ENCODE results near the gene ATPAF1. TPM values are rescaled to one million over a fixed set of nuclear protein-coding genes. Genes with fewer than 3 reads are reported as not detected.

Gene ATPAF1
- total RNA-seq, 1 donor from 2014 or later, result 32.2 TPM

DNA sequence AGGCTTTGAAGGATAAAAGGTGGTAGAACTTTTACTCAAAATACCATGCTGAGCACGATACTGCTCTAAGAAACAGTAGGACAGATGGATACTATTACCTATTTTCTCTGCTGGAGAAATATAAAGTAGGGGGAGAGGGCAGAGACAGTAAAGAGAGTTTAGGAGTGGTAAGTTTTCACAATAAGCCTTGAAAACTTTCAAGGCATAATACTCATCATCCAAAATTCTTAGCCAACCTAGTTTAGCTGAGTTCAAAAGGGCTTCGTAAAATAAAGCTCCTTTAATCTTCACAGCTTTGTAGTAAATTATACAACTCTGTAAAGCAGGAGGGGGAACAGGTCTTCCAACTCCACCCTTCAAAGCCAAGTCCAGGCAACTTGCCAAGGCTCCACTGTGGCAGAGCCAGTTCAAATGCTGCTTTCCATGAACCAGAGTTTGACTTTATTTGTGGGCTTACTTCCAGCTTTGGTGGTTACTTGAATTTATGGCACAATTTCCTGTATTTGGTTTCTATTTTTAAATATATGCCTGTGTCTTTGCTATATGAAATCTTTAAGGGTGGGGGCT is 19.0 kb upstream of the ATPAF1 start:
- ATAC-seq, result peak; percentile 79
- intact Hi-C loops (cut with DNase I), result no loop called here
- peak; percentile 84 for DNase-seq
- TF ChIP-seq, protein P1, sequence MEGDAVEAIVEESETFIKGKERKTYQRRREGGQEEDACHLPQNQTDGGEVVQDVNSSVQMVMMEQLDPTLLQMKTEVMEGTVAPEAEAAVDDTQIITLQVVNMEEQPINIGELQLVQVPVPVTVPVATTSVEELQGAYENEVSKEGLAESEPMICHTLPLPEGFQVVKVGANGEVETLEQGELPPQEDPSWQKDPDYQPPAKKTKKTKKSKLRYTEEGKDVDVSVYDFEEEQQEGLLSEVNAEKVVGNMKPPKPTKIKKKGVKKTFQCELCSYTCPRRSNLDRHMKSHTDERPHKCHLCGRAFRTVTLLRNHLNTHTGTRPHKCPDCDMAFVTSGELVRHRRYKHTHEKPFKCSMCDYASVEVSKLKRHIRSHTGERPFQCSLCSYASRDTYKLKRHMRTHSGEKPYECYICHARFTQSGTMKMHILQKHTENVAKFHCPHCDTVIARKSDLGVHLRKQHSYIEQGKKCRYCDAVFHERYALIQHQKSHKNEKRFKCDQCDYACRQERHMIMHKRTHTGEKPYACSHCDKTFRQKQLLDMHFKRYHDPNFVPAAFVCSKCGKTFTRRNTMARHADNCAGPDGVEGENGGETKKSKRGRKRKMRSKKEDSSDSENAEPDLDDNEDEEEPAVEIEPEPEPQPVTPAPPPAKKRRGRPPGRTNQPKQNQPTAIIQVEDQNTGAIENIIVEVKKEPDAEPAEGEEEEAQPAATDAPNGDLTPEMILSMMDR (IDR thresholded peaks at IDR 0.05), result no peak
- Histone ChIP-seq H3K36me3 (peaks cover 100% of the 10 kb centered on the region), H3K9me3 (no peaks in the 10 kb centered on the region), H3K27me3 (no peaks in the 10 kb centered on the region), H3K4me1 (peaks cover 17% of the 10 kb centered on the region), H3K4me3 (no peak overlapping the region), H3K27ac (no peak overlapping the region)

DNA sequence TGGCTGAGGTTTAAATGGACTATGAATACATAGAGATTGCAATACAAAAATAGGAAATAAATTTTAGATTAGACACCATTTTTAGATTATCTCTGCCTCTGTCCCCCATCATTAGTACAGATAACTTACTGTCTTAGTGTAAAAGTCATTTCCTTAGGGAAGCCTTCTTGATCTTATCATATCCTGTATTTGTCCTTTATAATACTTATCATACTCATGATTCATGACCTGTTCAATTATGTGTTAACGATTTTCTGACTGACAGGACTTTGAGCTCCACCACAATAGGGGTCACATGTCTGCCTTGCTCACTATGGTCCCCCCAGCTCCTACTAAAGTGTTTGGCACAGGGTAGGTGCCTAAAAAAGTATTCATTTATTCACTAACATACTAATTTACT is 18.1 kb upstream of the ATPAF1 start:
- ATAC-seq (no peak), DNase-seq (no peak)
- peaks cover 17% of the 10 kb centered on the region for H3K4me1 ChIP-seq
- TF ChIP-seq, protein P1 (IDR thresholded peaks at IDR 0.05), result no peak
- peaks cover 100% of the 10 kb centered on the region for H3K36me3 ChIP-seq
- H3K9me3 ChIP-seq, result no peaks in the 10 kb centered on the region
- H3K27ac ChIP-seq, result no peak overlapping the region
- no peak overlapping the region for H3K4me3 ChIP-seq
- intact Hi-C loops (cut with DNase I), result no loop called here
- no peaks in the 10 kb centered on the region for H3K27me3 ChIP-seq

DNA sequence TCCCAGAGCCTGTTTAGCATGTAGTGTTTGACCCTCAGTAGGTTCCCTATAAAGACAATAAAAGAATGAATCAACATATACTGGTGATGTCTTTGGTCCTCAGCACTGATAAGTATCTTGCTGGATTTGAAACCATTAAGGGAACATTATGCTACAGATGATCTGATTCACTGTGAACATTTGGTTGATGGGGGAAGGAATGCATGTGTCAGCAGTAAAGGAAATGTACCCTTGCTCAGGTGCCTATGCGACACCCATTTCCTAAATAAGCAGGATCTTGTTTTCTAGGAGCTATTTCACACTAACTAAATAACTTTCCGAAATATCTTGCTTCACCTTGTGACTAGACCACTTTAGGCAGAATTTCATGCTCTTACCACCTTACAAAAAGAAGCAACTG is 16.5 kb upstream of the ATPAF1 start:
- no peak for DNase-seq
- intact Hi-C loops (cut with DNase I), result no loop called here
- Histone ChIP-seq H3K27me3 (no peaks in the 10 kb centered on the region), H3K4me1 (peaks cover 17% of the 10 kb centered on the region), H3K27ac (no peak overlapping the region), H3K9me3 (no peaks in the 10 kb centered on the region), H3K36me3 (peaks cover 100% of the 10 kb centered on the region), H3K4me3 (no peak overlapping the region)
- TF ChIP-seq, protein P1 (IDR thresholded peaks at IDR 0.05), result no peak
- ATAC-seq, result no peak

DNA sequence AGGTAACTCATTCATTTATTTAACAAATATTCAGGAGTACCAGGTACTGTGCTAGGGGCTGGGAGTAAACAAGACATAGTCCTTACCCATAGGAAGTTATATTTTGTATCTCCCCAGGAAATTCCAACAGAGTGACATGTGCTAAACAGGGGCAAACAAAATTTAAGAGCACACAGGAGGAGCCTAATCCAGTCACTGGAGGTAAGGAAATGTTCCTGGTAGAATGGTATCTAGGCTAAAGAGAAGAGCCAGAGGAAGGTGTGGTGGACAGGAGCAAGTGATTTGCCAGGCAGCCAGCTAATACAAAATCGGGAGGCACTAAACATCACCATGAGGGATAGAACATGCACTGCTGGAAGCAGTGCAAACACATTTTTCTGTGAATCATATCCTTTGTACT is 13.9 kb upstream of the ATPAF1 start:
- Histone ChIP-seq H3K4me1 (peaks cover 7% of the 10 kb centered on the region), H3K36me3 (peaks cover 100% of the 10 kb centered on the region), H3K27ac (no peak overlapping the region), H3K4me3 (no peak overlapping the region), H3K9me3 (no peaks in the 10 kb centered on the region), H3K27me3 (no peaks in the 10 kb centered on the region)
- TF ChIP-seq, protein P1 (IDR thresholded peaks at IDR 0.05), result no peak
- DNase-seq (no peak), ATAC-seq (peak; percentile 46)
- intact Hi-C loops (cut with DNase I), result no loop called here

DNA sequence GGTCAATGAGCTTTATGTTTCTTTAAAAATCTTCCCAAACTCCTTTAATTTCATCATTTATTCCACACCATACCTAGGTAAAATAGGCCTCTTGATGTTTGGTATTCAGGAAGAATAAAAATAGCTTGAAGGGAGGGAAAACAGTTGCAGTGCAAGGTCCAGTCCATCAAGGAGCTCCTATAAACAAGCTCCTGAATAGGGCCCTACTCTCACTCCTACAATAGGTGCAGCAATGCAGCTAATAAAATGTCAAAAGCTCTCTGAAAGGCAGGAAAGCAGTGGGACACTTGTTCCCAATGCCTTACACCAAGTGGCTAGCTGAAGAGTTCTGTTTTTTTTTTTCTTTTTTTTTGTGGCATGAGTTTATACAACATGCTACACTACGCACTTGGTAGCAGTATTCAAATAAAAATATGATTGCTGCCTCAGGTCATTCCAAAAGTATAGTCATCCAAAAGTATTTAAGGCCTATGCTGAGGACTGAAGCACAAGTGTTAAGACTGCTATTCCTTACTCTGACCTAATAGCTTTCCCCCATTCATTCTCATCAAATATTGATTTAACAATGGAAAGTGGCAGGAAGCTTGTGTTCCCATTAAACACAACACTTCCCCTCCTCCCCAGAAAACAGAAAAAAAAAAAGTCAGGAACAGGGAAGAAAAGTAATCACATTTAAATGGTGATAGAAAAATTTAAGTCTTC is 13.3 kb upstream of the ATPAF1 start:
- TF ChIP-seq, protein P1 (IDR thresholded peaks at IDR 0.05), result no peak
- Histone ChIP-seq H3K9me3 (no peaks in the 10 kb centered on the region), H3K4me3 (no peak overlapping the region), H3K36me3 (peaks cover 100% of the 10 kb centered on the region), H3K27me3 (no peaks in the 10 kb centered on the region), H3K27ac (no peak overlapping the region), H3K4me1 (peaks cover 1% of the 10 kb centered on the region)
- peak; percentile 74 for ATAC-seq
- intact Hi-C loops (cut with DNase I), result no loop called here
- no peak for DNase-seq
